SK-N-SH treated with all-trans-retinoic acid at 6 μM for 48 hours (cell line): ENCODE results near the gene ATP6V1D.

Experiments
- ATAC-seq: fragments of 200-7000 bp; cut with Tn5 transposase; 3 replicates; pipeline ENCODE4 v1.9.1; 2020; ENCODE audit warnings: mild to moderate bottlenecking, moderate library complexity
- ARNTL ChIP-seq: fragments of 450-650 bp; formaldehyde crosslinking; IDR thresholded peaks from 2 replicates; pipeline ENCODE4 v1.5.0; 2020; ENCODE audit warnings: low read depth, mild to moderate bottlenecking, moderate library complexity, borderline replicate concordance
- BACH2 ChIP-seq: fragments of 250-450 bp; sonication (Bioruptor Pico); IDR thresholded peaks from 2 replicates; pipeline ENCODE4 v1.9.0; 2021; ENCODE audit warnings: mild to moderate bottlenecking, borderline replicate concordance
- CSDC2 ChIP-seq: fragments of 250-450 bp; sonication (Bioruptor Pico); IDR thresholded peaks from 2 replicates; pipeline ENCODE4 v1.5.0; 2020; ENCODE audit warnings: mild to moderate bottlenecking, moderate library complexity
- ESRRG ChIP-seq: fragments of 250-450 bp; sonication (Bioruptor Pico); IDR thresholded peaks from 2 replicates; pipeline ENCODE4 v1.6.1; 2021; ENCODE audit warnings: mild to moderate bottlenecking
- GLIS3 ChIP-seq: fragments of 250-450 bp; sonication (Bioruptor Pico); IDR thresholded peaks from 2 replicates; pipeline ENCODE4 v1.5.0; 2020; ENCODE audit warnings: mild to moderate bottlenecking, moderate library complexity
- OSR1 ChIP-seq: fragments of 250-450 bp; sonication (Bioruptor Pico); IDR thresholded peaks from 2 replicates; pipeline ENCODE4 v1.8.0; 2022; ENCODE audit warnings: moderate library complexity, mild to moderate bottlenecking, inconsistent platforms
- PPARA ChIP-seq: fragments of 250-450 bp; sonication (Bioruptor Pico); IDR thresholded peaks from 2 replicates; pipeline ENCODE4 v1.5.0; 2020; ENCODE audit warnings: mild to moderate bottlenecking, borderline replicate concordance
- RARB ChIP-seq: fragments of 250-450 bp; sonication (Bioruptor Pico); IDR thresholded peaks from 2 replicates; pipeline ENCODE4 v1.8.0; 2021; ENCODE audit warnings: mild to moderate bottlenecking, moderate library complexity
- SNAI2 ChIP-seq: fragments of 250-450 bp; sonication (Bioruptor Pico); IDR thresholded peaks from 2 replicates; pipeline ENCODE4 v1.5.0; 2020; ENCODE audit warnings: mild to moderate bottlenecking, moderate library complexity
- TCF4 ChIP-seq: fragments of 250-450 bp; sonication (Bioruptor Pico); IDR thresholded peaks from 2 replicates; pipeline ENCODE4 v1.8.0; 2021; ENCODE audit warnings: mild to moderate bottlenecking, moderate library complexity, borderline replicate concordance
- TOX ChIP-seq: fragments of 250-450 bp; sonication (Bioruptor Pico); IDR thresholded peaks from 2 replicates; pipeline ENCODE4 v1.8.0; 2021; ENCODE audit warnings: mild to moderate bottlenecking, moderate library complexity, borderline replicate concordance
- ZC3H10 ChIP-seq: fragments of 250-450 bp; sonication (Bioruptor Pico); IDR thresholded peaks from 2 replicates; pipeline ENCODE4 v1.5.1; 2021; ENCODE audit warnings: mild to moderate bottlenecking, moderate library complexity
- ZFP3 ChIP-seq: fragments of 250-450 bp; sonication (Bioruptor Pico); IDR thresholded peaks from 2 replicates; pipeline ENCODE4 v1.5.0; 2020; ENCODE audit warnings: mild to moderate bottlenecking, moderate library complexity
- ZFP30 ChIP-seq: fragments of 450-650 bp; formaldehyde crosslinking; IDR thresholded peaks from 2 replicates; pipeline ENCODE4 v1.5.0; 2022; ENCODE audit warnings: mild to moderate bottlenecking, moderate library complexity
- ZNF565 ChIP-seq: fragments of 450-650 bp; formaldehyde crosslinking; conservative IDR thresholded peaks from 2 replicates; pipeline ENCODE4 v1.5.0; 2020; ENCODE audit warnings: low read depth, mild to moderate bottlenecking, moderate library complexity
- ZNF70 ChIP-seq: fragments of 450-650 bp; formaldehyde crosslinking; IDR thresholded peaks from 2 replicates; pipeline ENCODE4 v1.5.0; 2020; ENCODE audit warnings: mild to moderate bottlenecking, moderate library complexity
- TF ChIP-seq, protein P1 (sequence below): fragments of 250-450 bp; sonication (Bioruptor Pico); IDR thresholded peaks from 2 replicates; pipeline ENCODE4 v1.8.0; 2021; ENCODE audit warnings: low read depth, mild to moderate bottlenecking, moderate library complexity, borderline replicate concordance
- TF ChIP-seq, protein P2 (sequence below): fragments of 250-450 bp; sonication (Bioruptor Pico); IDR thresholded peaks from 2 replicates; pipeline ENCODE4 v1.8.0; 2020; ENCODE audit warnings: mild to moderate bottlenecking, moderate library complexity, borderline replicate concordance
- TF ChIP-seq, protein P3 (sequence below): fragments of 250-450 bp; sonication (Bioruptor Pico); IDR thresholded peaks from 2 replicates; pipeline ENCODE4 v1.5.1; 2021; ENCODE audit warnings: mild to moderate bottlenecking, moderate library complexity

The ATP6V1D gene

DNA sequence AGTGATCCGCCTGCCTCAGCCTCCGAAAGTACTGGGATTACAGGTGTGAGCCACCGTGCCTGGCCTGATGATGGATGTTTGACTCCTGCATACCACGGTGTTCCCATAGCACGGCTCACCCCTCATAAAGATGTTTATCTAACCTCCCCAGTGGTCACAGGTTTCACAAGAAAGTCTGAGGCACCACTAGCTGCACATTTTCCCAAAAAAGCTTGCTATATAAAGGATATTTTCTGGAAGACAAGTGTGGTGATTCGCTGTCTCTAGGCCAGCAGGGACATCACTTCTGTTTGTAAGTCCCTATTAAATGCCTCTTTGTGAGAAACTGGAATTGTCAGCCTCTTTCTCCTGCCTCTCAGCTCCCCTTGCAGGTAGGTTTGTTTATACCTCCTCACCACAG lies 34.1 kb upstream of the ATP6V1D start:
- no peak for ATAC-seq
- no peak for TF ChIP-seq OSR1 (CRISPR knock-in tag)
- TF ChIP-seq TCF4, result no peak
- TF ChIP-seq ZFP3 (CRISPR knock-in tag), result no peak
- no peak for TF ChIP-seq BACH2 (CRISPR knock-in tag)
- TF ChIP-seq, protein P1, sequence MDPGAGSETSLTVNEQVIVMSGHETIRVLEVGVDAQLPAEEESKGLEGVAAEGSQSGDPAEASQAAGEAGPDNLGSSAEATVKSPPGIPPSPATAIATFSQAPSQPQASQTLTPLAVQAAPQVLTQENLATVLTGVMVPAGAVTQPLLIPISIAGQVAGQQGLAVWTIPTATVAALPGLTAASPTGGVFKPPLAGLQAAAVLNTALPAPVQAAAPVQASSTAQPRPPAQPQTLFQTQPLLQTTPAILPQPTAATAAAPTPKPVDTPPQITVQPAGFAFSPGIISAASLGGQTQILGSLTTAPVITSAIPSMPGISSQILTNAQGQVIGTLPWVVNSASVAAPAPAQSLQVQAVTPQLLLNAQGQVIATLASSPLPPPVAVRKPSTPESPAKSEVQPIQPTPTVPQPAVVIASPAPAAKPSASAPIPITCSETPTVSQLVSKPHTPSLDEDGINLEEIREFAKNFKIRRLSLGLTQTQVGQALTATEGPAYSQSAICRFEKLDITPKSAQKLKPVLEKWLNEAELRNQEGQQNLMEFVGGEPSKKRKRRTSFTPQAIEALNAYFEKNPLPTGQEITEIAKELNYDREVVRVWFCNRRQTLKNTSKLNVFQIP, result no peak
- TF ChIP-seq SNAI2, result no peak
- no peak for TF ChIP-seq ARNTL (CRISPR knock-in tag)

DNA sequence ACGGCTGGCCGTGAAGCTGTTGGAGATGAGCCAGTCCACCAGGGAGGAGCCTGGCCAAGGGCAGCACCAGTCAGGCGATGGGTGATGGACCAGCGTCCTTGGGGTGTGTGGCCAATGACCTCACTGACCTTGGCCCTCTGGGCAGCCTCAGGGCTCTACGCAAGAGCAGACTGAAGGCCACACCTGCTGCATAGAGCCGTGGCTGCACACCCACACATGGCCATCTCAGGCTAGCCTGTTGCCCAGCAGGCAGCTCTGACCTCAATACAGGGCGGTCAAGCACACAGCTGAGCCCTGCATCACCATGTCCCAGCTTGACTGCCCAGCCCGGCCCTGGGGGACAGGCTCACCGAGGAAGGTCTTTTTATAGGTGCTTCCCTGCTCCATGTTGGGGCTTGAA lies 33.2 kb upstream of the ATP6V1D start:
- TF ChIP-seq ZNF565 (CRISPR knock-in tag), result no peak
- no peak for TF ChIP-seq ESRRG
- no peak for TF ChIP-seq TOX
- TF ChIP-seq PPARA (CRISPR knock-in tag), result no peak
- TF ChIP-seq, protein P1, result no peak
- TF ChIP-seq, protein P2, sequence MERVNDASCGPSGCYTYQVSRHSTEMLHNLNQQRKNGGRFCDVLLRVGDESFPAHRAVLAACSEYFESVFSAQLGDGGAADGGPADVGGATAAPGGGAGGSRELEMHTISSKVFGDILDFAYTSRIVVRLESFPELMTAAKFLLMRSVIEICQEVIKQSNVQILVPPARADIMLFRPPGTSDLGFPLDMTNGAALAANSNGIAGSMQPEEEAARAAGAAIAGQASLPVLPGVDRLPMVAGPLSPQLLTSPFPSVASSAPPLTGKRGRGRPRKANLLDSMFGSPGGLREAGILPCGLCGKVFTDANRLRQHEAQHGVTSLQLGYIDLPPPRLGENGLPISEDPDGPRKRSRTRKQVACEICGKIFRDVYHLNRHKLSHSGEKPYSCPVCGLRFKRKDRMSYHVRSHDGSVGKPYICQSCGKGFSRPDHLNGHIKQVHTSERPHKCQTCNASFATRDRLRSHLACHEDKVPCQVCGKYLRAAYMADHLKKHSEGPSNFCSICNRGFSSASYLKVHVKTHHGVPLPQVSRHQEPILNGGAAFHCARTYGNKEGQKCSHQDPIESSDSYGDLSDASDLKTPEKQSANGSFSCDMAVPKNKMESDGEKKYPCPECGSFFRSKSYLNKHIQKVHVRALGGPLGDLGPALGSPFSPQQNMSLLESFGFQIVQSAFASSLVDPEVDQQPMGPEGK (CRISPR knock-in tag), result no peak

DNA sequence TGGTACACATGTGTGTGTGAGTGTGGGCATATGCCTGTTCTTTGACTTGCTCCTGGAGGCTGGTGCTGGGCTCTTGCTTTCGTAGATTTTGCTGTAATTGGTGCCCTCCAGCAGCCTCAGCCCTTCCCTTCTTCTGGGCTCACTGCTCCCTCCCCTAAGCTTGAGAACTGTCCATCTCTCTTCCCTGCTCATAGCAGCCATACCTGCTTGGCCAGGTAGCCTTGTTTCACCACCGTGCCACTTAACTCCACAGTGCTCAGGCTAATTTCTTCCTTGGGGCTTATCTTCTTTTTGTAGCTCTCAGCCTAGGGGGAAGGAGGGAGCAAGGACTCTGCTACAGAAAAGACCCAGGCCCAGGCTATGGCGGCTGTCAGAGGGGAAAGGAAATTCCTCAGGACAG lies 32.5 kb upstream of the ATP6V1D start:
- no peak for ATAC-seq
- TF ChIP-seq, protein P1, result no peak
- TF ChIP-seq, protein P2 (CRISPR knock-in tag), result no peak
- TF ChIP-seq GLIS3 (CRISPR knock-in tag) (no peak), BACH2 (CRISPR knock-in tag) (no peak), CSDC2 (CRISPR knock-in tag) (no peak), SNAI2 (no peak), ZNF70 (no peak), ZFP3 (CRISPR knock-in tag) (no peak), ZNF565 (CRISPR knock-in tag) (no peak), ZFP30 (CRISPR knock-in tag) (no peak), RARB (CRISPR knock-in tag) (no peak), ZC3H10 (CRISPR knock-in tag) (no peak), TCF4 (no peak)
- TF ChIP-seq, protein P3, sequence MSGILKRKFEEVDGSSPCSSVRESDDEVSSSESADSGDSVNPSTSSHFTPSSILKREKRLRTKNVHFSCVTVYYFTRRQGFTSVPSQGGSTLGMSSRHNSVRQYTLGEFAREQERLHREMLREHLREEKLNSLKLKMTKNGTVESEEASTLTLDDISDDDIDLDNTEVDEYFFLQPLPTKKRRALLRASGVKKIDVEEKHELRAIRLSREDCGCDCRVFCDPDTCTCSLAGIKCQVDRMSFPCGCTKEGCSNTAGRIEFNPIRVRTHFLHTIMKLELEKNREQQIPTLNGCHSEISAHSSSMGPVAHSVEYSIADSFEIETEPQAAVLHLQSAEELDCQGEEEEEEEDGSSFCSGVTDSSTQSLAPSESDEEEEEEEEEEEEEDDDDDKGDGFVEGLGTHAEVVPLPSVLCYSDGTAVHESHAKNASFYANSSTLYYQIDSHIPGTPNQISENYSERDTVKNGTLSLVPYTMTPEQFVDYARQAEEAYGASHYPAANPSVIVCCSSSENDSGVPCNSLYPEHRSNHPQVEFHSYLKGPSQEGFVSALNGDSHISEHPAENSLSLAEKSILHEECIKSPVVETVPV (CRISPR knock-in tag), result no peak

More for the DNA sequence above, 33.2 kb upstream of the ATP6V1D start:
- no peak for ATAC-seq

DNA sequence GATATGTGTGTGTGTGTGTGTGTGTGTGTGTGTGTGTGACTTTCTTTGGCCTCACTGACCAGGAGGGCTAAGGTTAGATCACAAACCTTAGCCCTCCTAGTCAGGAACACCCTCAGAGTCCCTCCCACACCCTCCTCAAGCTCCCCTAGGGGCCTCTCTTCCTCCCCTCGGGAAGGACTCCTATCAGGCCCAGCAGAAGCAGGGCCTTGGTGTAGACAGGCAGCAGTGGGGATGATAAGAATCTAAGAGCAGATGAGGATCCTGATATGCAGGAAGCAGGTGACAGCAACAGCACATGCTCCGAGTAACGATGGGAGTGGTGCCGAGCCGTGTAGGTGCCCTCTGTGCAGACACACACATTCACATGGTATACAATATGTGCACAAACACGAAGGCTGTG lies 31.7 kb upstream of the ATP6V1D start:
- TF ChIP-seq, protein P2 (CRISPR knock-in tag), result no peak
- TF ChIP-seq, all 23 proteins: peak for 0
- ATAC-seq, result no peak
